GM21447 (cell line): ENCODE measurements around the gene SEMA3B.
A peak's percentile ranks its signal among the peaks of the same experiment; 100 is the strongest.
"Not testable (repeated sequence)": the region's sequence is repeated elsewhere in the genome, so short reads cannot be mapped to it uniquely, and the experiment has no call there.

Experiments
- ATAC-seq: cut with Tn5 transposase; IDR thresholded peaks from one replicate; pipeline ENCODE4 v1.9.1; 2021; ENCODE audit not compliant: unreplicated experiment

Gene SEMA3B

DNA sequence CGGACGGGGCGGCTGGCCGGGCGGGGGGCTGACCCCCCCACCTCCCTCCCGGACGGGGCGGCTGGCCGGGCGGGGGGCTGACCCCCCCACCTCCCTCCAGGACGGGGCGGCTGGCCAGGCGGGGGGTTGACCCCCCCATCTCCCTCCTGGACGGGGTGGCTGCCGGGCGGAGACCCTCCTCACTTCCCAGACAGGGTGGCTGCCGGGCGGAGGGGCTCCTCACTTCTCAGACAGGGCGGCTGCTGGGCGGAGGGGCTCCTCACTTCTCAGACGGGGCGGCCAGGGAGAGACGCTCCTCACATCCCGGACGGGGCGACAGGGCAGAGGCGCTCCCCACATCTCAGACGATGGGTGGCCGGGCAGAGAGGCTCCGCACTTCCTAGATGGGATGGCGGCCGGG is 43.1 kb downstream of the SEMA3B start:
- ATAC-seq: not testable (repeated sequence)

DNA sequence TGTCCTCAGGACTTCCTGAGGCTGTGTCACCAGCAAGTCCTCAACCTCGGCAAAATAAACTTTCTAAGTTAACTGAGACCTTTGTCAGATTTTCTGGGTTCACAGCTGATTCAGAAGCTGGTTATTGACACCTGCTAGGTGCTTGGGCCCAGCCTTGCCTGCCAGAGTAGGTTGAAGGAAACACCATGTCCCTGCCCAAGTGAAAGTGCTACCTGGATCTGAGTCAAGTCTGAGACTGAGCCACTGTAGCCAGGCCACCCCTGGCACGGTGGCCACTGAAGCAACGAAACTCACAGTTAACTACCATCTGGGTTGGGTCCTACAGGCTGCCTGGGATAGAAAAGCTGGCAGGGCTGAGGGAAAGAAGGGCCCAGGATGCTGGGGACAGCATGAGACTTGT is 45.4 kb downstream of the SEMA3B start:
- no peak for ATAC-seq

DNA sequence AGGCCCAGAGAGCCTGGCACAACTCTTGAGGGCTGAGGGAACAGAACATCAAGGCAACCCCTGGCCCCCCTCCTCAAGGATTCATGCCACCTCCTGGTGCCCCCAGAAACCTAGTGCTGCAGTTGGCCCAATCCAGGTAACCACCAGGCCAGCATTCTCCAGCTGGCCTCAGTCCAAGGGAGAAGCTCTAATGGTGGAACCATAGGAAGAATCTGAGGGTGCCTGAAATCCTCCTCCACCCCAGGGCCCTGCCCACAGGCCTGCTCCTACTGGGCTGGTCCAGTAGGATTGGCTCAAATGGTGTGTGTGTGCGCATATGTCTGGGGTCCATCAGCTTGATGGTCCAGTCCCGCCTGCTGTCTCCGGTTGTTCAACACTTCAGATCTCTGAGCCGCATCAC is 45.9 kb downstream of the SEMA3B start:
- ATAC-seq: no peak

DNA sequence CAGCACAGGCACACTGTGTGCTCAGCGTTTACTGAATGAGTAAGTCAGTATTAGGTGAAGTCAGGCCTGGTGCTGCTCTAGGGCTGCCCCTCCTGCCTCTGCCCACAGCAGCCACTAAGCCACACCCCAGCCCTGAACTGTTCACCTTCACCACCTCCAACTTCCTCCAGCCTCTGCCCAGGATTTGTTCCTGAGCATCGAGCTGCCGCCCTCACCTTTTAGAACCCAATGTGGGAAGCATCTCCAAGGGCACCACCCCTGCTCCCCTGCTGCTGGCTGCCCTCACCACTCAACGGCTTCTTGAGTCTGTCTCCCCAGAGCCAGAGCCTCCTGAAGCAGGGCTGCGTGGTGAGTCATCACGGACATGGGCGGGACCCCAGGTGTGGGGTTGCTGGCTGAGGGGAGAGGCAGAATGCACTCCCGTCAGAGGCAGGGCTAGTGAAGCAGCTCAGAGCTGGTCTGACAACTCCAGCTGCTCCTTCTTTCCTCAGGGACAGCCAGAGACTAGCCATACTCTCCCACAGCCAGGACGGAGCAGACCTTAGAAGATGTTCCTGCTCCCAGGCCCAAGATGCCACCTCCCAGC is 47.8 kb downstream of the SEMA3B start:
- no peak for ATAC-seq

DNA sequence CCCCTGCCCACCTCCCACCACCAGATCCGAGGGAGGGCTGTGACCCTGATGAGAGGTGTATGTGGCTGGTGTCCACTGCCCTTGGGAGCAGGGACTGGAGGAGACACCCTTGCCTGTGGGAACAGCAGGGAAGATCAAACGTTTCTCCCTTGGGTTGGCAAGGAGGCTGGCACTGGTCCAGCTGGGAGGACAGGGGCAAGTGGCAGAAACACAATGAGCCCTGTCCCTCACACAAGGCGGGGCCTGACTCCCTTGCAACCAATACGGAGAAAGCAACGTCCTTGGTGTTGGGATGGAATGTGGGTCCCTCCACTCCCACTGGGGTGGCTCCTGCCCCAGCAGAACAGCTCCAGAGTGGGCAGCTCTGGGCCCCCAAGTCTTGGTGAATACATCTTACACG is 48.4 kb downstream of the SEMA3B start:
- no peak for ATAC-seq

DNA sequence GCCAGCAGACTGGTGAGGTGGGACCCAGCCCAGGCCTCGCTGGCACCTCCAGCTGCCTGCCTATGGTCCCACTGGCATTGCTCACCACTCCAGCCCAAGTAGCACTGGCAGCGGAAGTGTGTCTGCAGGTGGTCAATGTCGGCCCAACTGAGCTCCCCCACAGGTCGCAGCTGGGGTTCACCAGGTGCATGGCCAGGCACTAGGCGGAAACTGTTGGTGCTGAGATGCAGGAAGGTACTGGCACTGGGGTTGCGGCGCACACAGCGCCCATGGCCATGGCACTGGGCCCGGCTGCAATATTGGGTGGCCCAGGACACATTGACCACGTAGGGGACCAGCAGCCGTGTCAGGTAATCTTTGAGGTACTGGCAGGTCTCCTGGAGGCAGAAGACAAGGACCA is 49.2 kb downstream of the SEMA3B start:
- ATAC-seq: no peak

DNA sequence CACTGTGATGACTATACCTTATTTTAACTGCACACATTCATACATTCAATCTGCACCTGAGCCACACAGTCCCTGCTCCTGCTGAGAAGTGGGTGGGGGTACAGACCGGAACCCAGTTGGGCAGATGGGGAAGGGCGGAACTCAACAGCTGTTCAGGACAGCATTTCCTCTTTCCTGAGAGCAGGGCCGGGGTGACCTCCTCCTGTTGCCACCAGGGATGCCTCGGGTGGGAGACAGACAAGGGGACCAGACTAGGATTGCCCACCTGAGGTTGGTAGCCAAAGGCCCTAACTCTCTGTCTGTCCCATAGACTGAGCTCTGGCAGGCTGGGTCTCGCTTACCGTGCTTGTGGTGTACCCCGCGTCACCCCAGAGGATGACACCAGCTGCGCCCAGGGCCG is 49.7 kb downstream of the SEMA3B start:
- no peak for ATAC-seq

DNA sequence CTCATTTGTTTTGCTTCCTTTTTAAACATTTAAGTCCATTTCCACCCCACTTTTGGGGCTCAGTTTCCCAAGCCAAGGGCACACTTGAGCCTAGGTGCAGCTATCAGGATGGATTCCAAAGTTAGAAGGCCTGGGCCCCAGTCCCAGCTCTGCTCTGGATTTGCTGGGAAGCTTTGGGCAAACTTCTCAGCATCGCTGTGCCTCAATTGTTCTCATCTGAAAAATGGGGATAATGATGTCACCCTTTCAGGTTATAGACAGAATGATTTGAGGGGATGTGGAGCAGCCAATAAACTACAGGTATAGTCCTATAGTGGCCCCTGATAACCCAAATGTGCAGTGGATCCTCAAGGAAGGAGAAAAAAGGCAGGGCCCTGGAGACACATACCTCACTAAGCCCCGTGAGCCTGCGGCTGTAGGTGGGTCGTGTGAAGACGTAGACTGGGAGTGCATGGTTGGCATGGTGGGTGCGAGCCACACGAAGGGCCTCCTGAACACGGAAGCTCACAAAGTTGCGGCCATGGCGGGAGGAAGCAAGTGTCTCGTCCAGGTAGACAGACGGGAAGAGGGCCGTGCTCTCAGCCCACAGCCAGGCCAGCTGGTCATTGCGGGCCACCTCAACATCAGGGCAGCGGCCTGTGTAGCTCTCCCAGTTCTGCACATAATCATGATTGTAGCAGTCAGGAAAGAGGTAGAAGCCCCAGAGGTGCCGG is 50.4 kb downstream of the SEMA3B start:
- no peak for ATAC-seq

DNA sequence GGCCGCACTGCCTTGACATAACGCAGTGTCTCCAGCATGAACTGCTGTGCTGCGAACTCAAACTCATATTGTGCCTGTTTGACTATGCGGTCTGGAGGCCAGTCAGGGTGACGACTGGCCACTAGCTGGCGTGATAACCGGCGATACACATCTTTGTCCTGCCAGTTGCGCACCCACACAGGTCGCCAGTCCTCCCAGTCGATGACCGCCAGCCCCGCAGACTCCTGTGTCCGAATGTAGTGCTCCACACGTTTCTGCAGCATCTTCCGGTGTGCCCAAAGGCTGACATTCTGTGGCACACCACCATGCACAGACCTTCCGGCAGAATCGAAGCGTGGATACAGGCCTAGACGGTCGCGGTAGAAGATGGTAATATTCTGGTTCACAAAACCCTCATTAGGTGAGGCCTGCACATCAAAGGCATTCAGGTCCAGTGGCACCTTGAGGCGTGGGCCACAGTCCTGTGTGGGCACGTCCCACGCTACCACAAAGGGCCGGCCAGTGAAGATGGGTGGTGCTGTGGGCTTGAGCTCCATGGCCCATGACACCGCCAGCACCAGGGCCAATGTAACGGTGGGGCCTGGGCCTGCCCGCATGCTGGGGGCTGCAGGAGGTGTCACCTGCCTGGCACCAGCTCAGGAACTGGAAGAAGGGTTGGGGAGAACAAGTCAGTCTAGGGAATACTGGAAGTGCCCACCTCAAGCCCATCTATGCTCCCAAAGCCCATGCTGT is 51.1 kb downstream of the SEMA3B start:
- no peak for ATAC-seq

DNA sequence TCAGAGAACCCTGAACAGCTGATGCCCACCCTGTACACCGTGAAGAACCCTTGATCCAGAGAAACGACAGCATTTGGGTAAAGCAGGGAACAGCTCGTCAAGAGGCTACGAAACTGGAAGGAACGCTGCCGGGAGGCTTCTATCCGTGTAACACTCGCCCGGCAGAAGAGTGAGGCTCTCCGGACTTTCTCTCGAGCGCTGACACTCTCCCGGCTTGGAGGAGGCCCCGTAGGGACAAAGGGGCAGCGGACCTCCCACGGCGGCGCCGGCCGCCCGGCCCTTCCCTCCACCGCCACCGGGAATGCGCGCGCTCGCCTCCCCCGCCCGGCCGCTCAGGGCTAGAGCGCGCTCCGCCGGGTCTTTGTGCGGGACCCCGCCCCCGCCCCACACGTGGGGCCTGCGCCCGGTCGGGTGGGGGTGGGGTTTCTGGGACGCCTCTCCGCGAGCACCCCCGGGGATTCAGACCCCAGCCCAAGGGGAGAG is 51.9 kb downstream of the SEMA3B start:
- peak; percentile 55 for ATAC-seq

DNA sequence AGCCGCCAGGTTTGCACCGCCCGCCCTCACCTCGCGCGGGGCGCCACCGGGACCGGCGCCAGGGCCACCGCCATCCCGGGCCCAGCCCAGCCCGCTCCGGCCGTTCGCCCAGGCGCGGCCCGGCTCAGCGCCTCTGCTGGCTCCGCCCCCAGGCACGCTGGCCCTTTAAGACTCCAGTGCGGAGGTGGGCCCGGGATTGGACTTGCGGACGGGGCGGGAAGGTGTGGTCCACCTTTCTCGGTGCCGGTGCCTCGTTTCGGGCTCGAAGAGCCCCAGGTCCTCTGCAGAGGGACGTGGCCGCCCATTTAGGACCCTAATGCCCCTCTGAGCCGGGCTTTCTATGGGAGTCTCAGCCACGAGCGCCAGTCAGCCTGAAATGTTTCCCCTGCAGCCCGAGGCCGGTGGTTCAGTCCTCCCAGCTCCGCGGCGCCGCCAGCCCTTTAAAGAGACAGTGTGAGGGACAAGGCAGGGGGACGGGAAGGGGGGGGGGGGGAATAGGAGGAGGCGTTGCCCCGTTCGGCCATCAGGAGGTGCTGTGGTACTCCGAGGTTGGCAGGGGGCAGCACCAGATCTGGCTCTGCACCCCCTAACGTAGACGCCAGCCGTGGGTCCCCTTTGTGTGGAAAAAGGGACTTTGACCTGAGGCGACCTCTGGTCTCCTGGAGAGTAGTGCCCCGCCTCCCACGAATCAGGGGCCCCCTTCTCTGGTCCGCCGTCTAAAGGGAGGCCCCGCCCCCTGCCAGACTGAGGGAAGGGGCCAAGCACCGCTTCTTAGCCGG is 52.6 kb downstream of the SEMA3B start:
- peak; percentile 81 for ATAC-seq

DNA sequence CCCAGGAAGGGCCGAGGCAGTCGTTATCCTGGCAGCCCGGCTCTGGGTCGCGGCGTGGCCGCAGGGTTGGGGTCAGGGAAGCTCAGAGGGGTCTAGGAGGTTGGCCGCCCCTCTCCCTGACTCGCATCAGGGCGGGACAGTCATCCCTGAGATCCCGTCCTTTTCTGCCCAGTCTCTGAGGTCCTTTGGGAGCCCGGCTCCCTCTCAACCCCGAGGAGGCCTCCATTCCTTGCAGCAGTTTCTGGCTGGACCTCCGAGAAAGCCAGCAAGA is 53.1 kb downstream of the SEMA3B start:
- no peak for ATAC-seq

DNA sequence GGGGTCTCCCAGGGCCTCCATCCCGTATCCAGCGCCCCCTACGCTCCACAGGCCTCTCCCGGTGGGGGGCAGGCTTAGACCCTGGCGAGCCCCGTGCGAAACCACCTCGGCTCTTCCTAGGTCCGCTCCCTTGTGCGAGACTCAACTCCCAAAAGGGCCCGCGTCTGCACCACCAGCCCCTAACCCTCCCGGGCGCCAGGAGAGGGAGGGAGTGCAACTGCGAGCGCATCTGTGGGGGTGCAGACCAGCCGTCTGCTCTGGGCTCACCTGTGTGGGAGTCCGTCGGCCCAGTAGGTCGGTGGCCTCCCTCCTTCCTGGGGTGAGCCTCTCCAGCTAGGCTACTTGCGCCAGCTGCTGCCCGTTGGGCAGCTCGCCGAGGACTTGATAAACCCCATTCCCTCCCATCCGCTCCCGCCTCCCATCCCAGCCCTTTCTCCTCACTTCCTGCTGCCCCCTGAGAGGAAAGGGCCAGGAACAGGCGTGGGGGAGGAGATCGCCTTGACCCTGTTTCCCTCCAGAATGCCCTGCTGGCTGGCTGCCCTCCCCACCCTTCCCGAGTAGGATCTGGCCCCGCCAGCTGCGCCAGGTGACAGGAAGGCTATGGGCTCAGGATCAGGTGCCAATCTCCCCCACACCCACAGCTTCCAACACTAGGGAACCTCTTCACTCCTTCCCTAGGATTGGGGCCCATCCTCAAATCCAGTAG is 53.6 kb downstream of the SEMA3B start, which contains the start of gene HYAL2:
Gene HYAL2 (minus strand): TSS at position 360 of the 706 bp plus-strand sequence. CDS start 2,256 bp downstream, outside the sequence.
- ATAC-seq: no peak

DNA sequence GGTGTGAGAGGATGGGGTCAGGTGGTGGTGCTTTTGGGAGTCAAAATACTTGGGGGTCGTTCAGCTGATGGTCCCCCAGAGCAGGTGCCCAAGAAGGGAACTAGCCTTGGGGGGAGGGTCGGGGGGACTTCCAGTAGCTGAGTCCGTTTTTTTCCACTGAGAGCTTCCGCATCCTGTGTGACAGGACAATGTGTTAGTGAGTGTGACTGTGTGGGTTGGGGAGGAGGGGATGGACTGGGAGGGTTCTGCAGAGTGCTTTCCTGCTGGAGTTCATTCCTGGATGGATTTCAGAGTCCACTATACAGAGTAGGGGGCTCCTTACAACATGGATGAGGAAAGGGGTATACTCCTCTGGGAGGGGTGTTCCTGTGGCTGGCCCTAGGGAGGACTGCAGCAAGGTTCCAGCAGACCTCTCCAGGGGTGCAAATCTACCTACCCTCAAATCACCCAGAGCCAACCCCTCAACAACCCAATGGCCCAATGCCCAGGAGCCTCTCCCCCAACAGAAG is 54.2 kb downstream of the SEMA3B start:
- no peak for ATAC-seq

DNA sequence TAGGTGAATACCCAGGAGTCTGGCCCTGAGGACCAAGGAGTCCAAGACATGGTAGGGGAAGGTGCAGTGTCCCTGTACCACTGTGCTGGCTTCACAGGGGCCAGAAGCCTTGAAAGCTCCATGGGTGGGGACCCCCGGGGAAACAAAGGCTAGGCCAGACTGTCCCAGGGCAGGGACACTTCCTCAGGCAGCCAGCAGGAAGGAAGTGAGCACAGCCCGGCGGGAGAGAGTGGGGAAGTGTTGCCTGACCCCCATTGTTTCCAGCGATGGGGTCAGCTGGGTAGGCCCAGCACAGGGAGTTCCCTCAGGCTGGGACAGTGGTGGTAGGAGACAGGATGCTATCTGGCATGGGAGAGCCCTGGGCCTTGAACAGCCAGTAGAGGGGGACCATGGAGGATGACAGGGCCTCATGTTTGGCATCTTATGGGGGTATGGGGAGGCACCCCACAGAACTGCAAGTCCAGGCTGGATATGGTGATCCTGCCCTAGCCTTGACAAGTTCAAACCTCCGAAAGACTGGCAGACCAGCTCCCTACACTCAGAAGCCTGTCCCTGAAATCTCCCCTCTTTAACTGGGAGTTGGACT is 54.8 kb downstream of the SEMA3B start:
- no peak for ATAC-seq

DNA sequence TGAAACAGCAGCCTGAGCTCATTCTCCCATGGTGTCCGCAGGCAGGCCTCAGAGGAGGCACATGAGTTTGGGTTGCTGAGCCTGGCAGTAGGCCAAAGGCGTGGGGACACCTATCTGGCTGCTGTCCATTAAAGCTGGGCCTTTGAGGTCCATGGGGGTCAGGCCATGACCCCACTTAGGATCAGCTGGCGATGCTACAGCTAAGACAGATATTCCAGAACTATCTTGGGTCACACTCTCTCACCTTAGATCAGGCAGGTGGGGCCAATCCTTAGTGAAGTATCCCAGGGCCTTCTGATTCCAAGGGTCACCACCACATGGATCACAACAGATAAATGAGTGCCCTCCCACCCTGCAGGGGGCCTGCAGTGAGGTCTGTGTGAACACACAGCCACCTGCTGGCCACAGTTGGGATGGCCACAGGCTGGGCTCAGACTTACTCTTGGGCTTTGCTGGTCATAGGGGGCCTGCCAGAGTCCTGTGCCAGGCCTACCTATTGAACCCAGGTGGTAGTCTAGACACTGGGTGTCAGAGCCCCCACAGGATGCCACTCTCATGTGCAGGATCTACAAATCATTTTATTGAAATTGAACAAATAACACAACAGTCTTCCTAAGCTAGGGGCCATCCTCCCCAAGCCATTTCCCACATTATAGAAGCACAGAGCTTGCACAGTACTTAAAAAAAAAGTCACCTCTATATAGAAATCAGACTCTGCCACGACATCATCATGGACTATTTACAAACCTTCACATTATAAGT is 55.6 kb downstream of the SEMA3B start:
- ATAC-seq: no peak

DNA sequence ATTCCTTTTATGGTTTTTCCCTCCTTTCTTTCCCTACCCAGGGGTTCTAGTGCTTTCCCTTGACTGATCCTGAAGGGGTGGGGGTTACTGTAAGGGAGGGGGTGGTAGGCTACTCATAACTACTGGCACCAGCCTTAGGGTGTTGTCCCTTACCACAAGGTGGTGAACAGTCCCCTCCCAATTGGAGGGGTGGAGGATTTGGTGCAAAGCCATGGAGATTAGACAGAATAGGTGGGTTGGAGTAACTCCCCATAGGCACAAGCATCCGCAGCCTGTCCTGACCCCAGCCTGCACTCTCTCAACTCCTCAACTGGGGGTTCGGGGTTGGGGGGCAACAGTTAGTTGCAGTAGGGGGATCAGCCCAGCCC is 56.1 kb downstream of the SEMA3B start:
- no peak for ATAC-seq

DNA sequence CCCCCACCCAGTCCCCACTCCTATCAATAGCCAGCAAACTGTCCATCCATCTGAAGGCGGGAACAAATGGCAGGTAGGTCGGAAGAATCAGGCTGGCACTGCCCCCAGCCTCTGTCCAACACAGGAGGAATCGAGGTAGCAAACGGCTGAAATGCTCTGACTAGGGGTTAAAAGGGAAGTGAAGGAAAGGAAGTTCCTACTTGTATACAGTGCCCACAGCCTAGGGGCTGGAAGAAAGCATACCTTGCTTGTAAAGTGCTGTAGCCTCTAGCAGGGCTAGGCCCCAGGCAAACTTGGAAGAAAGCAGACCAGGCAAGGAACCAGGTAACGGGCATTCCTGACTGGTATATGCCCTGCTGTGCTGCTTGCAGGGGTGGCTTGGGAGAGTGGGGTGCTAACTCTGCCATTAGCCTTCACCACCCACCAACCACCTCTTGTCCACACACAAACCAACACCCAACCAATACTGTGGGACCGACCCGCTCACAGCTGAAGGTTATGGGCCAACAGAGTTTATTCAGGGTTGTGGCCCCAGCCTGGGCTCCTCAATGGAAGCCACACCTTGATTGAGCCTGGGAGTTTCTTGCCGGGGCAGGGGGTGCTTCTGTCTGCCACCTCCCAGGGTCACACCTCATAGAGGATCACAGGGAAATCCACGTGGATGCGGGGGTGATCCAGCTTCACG is 56.7 kb downstream of the SEMA3B start:
- no peak for ATAC-seq

DNA sequence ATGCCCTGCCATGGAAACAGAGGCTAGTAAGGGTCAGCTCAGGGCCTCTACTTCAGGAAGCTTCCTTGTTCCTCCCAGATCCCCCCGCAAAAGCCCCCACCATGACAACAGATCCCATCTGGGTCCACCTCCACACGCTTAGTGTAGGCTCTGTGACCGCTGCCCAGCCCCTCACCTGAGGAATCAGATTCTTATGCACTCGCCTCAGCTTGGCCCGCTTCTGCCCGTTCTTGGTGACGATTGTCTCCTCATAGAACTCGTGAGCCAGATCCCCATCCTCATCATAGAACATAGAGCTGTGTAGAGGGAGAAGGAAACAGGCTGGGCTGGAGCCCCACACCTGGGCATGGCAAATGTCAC is 57.2 kb downstream of the SEMA3B start:
- no peak for ATAC-seq
